Daoy (cell line): ENCODE data around the gene ANKS3. TPM values are rescaled to one million over a fixed set of nuclear protein-coding genes. Genes with fewer than 3 reads are reported as not detected.

ENCODE experiments used
- DNase-seq: peaks from one replicate; pipeline ENCODE4 v3.0.0-alpha.2; 2015; ENCODE audit warnings: low read depth
- total RNA-seq: library from RNA; depleted of rRNA; stranded (reverse); fragments of >200 nt; shearing (Covaris generic); gene quantifications from 2 replicates; pipeline ENCODE4 v1.2.3, GENCODE V29; 2014

Gene ANKS3
- total RNA-seq, 1 experiment from 2014 or later = 19.7 TPM

GRCh38 chr16:4726616-4727015 lies 7.5 kb downstream of the ANKS3 start:
- no peak for DNase-seq

- DNase-seq = no peak
Observed at GRCh38 chr16:4724661-4725270, 9.3 kb downstream of the ANKS3 start.

GRCh38 chr16:4723071-4723767 lies 10.9 kb downstream of the ANKS3 start:
- no peak for DNase-seq

- no peak for DNase-seq
Observed at GRCh38 chr16:4718466-4718865, 15.6 kb downstream of the ANKS3 start.

- no peak for DNase-seq
Observed at GRCh38 chr16:4714996-4715395, 19.1 kb downstream of the ANKS3 start.

- DNase-seq = no peak
Observed at GRCh38 chr16:4713663-4714501, 20.2 kb downstream of the ANKS3 start.

GRCh38 chr16:4709481-4709880 lies 24.6 kb downstream of the ANKS3 start:
- DNase-seq = no peak

- DNase-seq = no peak
Observed at GRCh38 chr16:4706871-4707270, 27.2 kb downstream of the ANKS3 start.

GRCh38 chr16:4704913-4705312 lies 29.2 kb downstream of the ANKS3 start:
- DNase-seq = no peak

GRCh38 chr16:4704491-4704890 lies 29.6 kb downstream of the ANKS3 start:
- DNase-seq = no peak

GRCh38 chr16:4703906-4704305 lies 30.2 kb downstream of the ANKS3 start:
- no peak for DNase-seq

GRCh38 chr16:4702466-4702808 lies 31.6 kb downstream of the ANKS3 start:
- no peak for DNase-seq

GRCh38 chr16:4701791-4702465 lies 32.1 kb downstream of the ANKS3 start:
- no peak for DNase-seq

GRCh38 chr16:4700997-4701743 lies 32.9 kb downstream of the ANKS3 start:
- DNase-seq = no peak

GRCh38 chr16:4700380-4700996 lies 33.6 kb downstream of the ANKS3 start:
- DNase-seq = no peak

- no peak for DNase-seq
Observed at GRCh38 chr16:4699046-4699556, 35.0 kb downstream of the ANKS3 start.

- no peak for DNase-seq
Observed at GRCh38 chr16:4698321-4699045, 35.6 kb downstream of the ANKS3 start.

GRCh38 chr16:4697848-4698291 lies 36.2 kb downstream of the ANKS3 start:
- no peak for DNase-seq

- no peak for DNase-seq
Observed at GRCh38 chr16:4696905-4697847, 36.9 kb downstream of the ANKS3 start.
